Measurements from ENCODE around the gene GLP2R. TPM values are rescaled to one million over a fixed set of nuclear protein-coding genes. Genes with fewer than 3 reads are reported as not detected.

GLP2R gene
- total and polyA plus RNA-seq, 2 of the 8 experiments (the other 6 are each of a cell fraction or from before 2014, with no cell fraction given): not detected

- TF ChIP-seq ASH2L (IDR thresholded peaks at IDR 0.05; ENCODE audit: low read length) (no peak), FOSL1 (IDR thresholded peaks at IDR 0.05; ENCODE audit: insufficient read depth, low read depth, low read length) (no peak)
Measured at GRCh38 chr17:9880582-9880999, 54.9 kb downstream of the GLP2R start (continued).

Measured in H1 (cell line).